H1 (cell line): ENCODE data around the gene ING5. TPM values are rescaled to one million over a fixed set of nuclear protein-coding genes. Genes with fewer than 3 reads are reported as not detected.

Experiments
- CTCF ChIA-PET: fragments of 300-600 bp; sonication (Branson Sonifier 250); formaldehyde crosslinking; loops from one replicate; lab custom pipeline; 2021; ENCODE audit not compliant: partially characterized antibody; lab: Charles Lee
- POLR2A ChIA-PET: fragments of 300-600 bp; sonication (Branson Sonifier 250); formaldehyde crosslinking; loops from one replicate; lab custom pipeline; 2021; ENCODE audit warnings: inconsistent platforms; ENCODE audit not compliant: partially characterized antibody; lab: Charles Lee
- DNase-seq, 2 experiments: peaks; one replicate each; pipeline versions ENCODE4 v3.0.0 to v3.0.0-alpha.2; 2010 to 2022; ENCODE audit warnings: low spot score in 2 of 2, low read depth in 1 of 2, mixed read lengths in 1 of 2
- FAIRE-seq: peaks from 2 replicates; lab custom pipeline; 2011; peaks lifted over from hg19 to GRCh38; lab: Jason Lieb, UNC
- H2AFZ ChIP-seq: 2 replicates; pipeline ENCODE4 v1.8.1; 2012; ENCODE audit warnings: low read length, inconsistent platforms
- H2AK5ac ChIP-seq: 2 replicates; pipeline ENCODE4 v1.6.1; 2013; ENCODE audit warnings: low read depth, low read length
- H2BK120ac ChIP-seq: replicated peaks from 2 replicates; pipeline ENCODE3; 2013; ENCODE audit warnings: low read depth, low read length, inconsistent platforms
- H2BK12ac ChIP-seq: 2 replicates; pipeline ENCODE4 v1.6.1; 2013; ENCODE audit warnings: low read depth, low read length
- H2BK15ac ChIP-seq: 2 replicates; pipeline ENCODE4 v1.6.1; 2013; ENCODE audit warnings: low read length
- H2BK20ac ChIP-seq: 2 replicates; pipeline ENCODE4 v1.6.1; 2013; ENCODE audit warnings: low read length
- H2BK5ac ChIP-seq: 2 replicates; pipeline ENCODE4 v1.6.1; 2013; ENCODE audit warnings: low read depth, low read length
- H3K14ac ChIP-seq: 2 replicates; pipeline ENCODE4 v1.6.1; 2013; ENCODE audit warnings: inconsistent platforms; ENCODE audit not compliant: insufficient read length
- H3K18ac ChIP-seq: 2 replicates; pipeline ENCODE4 v1.6.1; 2013; ENCODE audit warnings: low read length; ENCODE audit errors: extremely low read depth
- H3K23ac ChIP-seq: 2 replicates; pipeline ENCODE4 v1.6.1; 2013; ENCODE audit warnings: inconsistent platforms; ENCODE audit not compliant: insufficient read length
- H3K23me2 ChIP-seq: 2 replicates; pipeline ENCODE4 v1.6.1; 2013; ENCODE audit warnings: low read depth, low read length
- H3K27ac ChIP-seq: 2 replicates; pipeline ENCODE4 v1.6.1; 2011; ENCODE audit warnings: low read depth, low read length, inconsistent platforms
- H3K27me3 ChIP-seq, 4 experiments: replicated peaks in 1 of 4; 1 replicate in 1 of 4; 2 replicates in 3 of 4; pipeline versions ENCODE4 v1.6.1 to v1.8.1; 2011 to 2013; ENCODE audit warnings: low read length in 3 of 4, mild to moderate bottlenecking in 3 of 4, inconsistent platforms in 2 of 4, mixed read lengths in 2 of 4, moderate library complexity in 1 of 4; ENCODE audit not compliant: control insufficient read depth in 3 of 4, insufficient read depth in 3 of 4; ENCODE audit errors: extremely low read depth in 1 of 4
- H3K36me3 ChIP-seq, 4 experiments: 2 replicates each; pipeline versions ENCODE4 v1.6.1 to v1.8.1; 2011 to 2013; ENCODE audit warnings: mild to moderate bottlenecking in 4 of 4, low read length in 3 of 4, moderate library complexity in 2 of 4, control low read depth in 1 of 4, inconsistent platforms in 1 of 4; ENCODE audit not compliant: insufficient read depth in 4 of 4, control insufficient read depth in 2 of 4
- H3K4ac ChIP-seq: replicated peaks from 2 replicates; pipeline ENCODE3; 2013; ENCODE audit warnings: low read length, low read depth, mixed read lengths, inconsistent platforms; ENCODE audit not compliant: insufficient read length
- H3K4me1 ChIP-seq, 4 experiments: replicated peaks in 1 of 4; 1 replicate in 1 of 4; 2 replicates in 3 of 4; pipeline versions ENCODE4 v1.6.1 to v1.8.1; 2011 to 2013; ENCODE audit warnings: low read length in 3 of 4, inconsistent platforms in 2 of 4, mixed read lengths in 1 of 4; ENCODE audit not compliant: insufficient read depth in 4 of 4, control insufficient read depth in 3 of 4
- H3K4me2 ChIP-seq, 2 experiments: 2 replicates each; pipeline versions ENCODE4 v1.6.1 to v1.8.1; 2011 to 2013; ENCODE audit warnings: low read depth in 2 of 2, low read length in 2 of 2, control low read depth in 1 of 2, inconsistent platforms in 1 of 2, mild to moderate bottlenecking in 1 of 2; ENCODE audit not compliant: insufficient read depth in 1 of 2
- H3K4me3 ChIP-seq, 4 experiments: fragments of 200-600, 300-600 bp in 1 of 4; sonication (generic), shearing (Covaris generic), sonication (Bioruptor Twin) in 1 of 4; 2 replicates each; pipeline versions ENCODE4 v1.5.1 to v1.8.1; 2011 to 2016; ENCODE audit warnings: low read length in 4 of 4, low read depth in 3 of 4, control low read depth in 2 of 4, inconsistent platforms in 2 of 4, mild to moderate bottlenecking in 2 of 4, mixed read lengths in 1 of 4, moderate library complexity in 1 of 4; ENCODE audit not compliant: insufficient read depth in 2 of 4; ENCODE audit errors: extremely low read depth in 1 of 4
- H3K56ac ChIP-seq: replicated peaks from 2 replicates; pipeline ENCODE3; 2013; ENCODE audit warnings: low read depth, mild to moderate bottlenecking, mixed read lengths, low read length, inconsistent platforms; ENCODE audit not compliant: insufficient read length
- H3K79me1 ChIP-seq: 2 replicates; pipeline ENCODE4 v1.6.1; 2013; ENCODE audit warnings: low read depth, low read length, control low read depth
- H3K79me2 ChIP-seq, 2 experiments: 2 replicates each; pipeline versions ENCODE4 v1.6.1 to v1.8.1; 2012 to 2013; ENCODE audit warnings: low read length in 2 of 2, mild to moderate bottlenecking in 2 of 2, inconsistent platforms in 1 of 2; ENCODE audit not compliant: insufficient read depth in 2 of 2, control insufficient read depth in 1 of 2
- H3K9ac ChIP-seq, 4 experiments: replicated peaks in 1 of 4; 1 replicate in 1 of 4; 2 replicates in 3 of 4; pipeline versions ENCODE4 v1.6.1 to v1.8.1; 2011 to 2013; ENCODE audit warnings: low read depth in 3 of 4, low read length in 3 of 4, control low read depth in 2 of 4, mild to moderate bottlenecking in 2 of 4, moderate library complexity in 2 of 4, inconsistent platforms in 1 of 4; ENCODE audit errors: extremely low read depth in 1 of 4
- H3K9me3 ChIP-seq, 2 experiments: 2 replicates each; pipeline versions ENCODE4 v1.6.1 to v1.8.1; 2012 to 2013; ENCODE audit warnings: mild to moderate bottlenecking in 2 of 2, moderate library complexity in 2 of 2, control low read depth in 1 of 2, inconsistent platforms in 1 of 2, low read depth in 1 of 2, low read length in 1 of 2, mixed read lengths in 1 of 2; ENCODE audit not compliant: insufficient read depth in 2 of 2
- H4K20me1 ChIP-seq, 2 experiments: replicated peaks in 1 of 2; 2 replicates each; pipeline versions ENCODE3 to v1.8.1; 2011 to 2013; ENCODE audit warnings: inconsistent platforms in 2 of 2, low read length in 2 of 2, mild to moderate bottlenecking in 1 of 2; ENCODE audit not compliant: insufficient read depth in 2 of 2, control insufficient read depth in 1 of 2
- H4K5ac ChIP-seq: 2 replicates; pipeline ENCODE4 v1.6.1; 2013; ENCODE audit warnings: low read length, low read depth, mixed read lengths, inconsistent platforms; ENCODE audit not compliant: insufficient read length
- H4K8ac ChIP-seq: 2 replicates; pipeline ENCODE4 v1.8.0; 2013; ENCODE audit warnings: mild to moderate bottlenecking, moderate library complexity, low read length, inconsistent platforms; ENCODE audit not compliant: insufficient read depth; ENCODE audit errors: extremely low read depth
- H4K91ac ChIP-seq: replicated peaks from 2 replicates; pipeline ENCODE3; 2013; ENCODE audit warnings: low read length, mixed read lengths, inconsistent platforms; ENCODE audit not compliant: insufficient read length
- EZH2 ChIP-seq: fragments of 200-600 bp; sonication (generic); IDR thresholded peaks from 2 replicates; pipeline ENCODE4 v1.7.1; 2012; ENCODE audit warnings: low read depth, mild to moderate bottlenecking, moderate library complexity, low read length, inconsistent platforms; ENCODE audit not compliant: severe bottlenecking
- FOSL1 ChIP-seq: IDR thresholded peaks from 2 replicates; pipeline ENCODE4 v1.6.1; 2011; ENCODE audit warnings: mild to moderate bottlenecking, low read depth, low read length, moderate library complexity; ENCODE audit not compliant: insufficient read depth
- GTF2F1 ChIP-seq: IDR thresholded peaks from 2 replicates; pipeline ENCODE4 v1.6.1; 2012; ENCODE audit warnings: low read depth, low read length, improper control_type of control experiment, borderline replicate concordance
- JUND ChIP-seq: IDR thresholded peaks from 2 replicates; pipeline ENCODE4 v1.6.1; 2011; ENCODE audit warnings: mild to moderate bottlenecking, improper control_type of control experiment, low read length
- MAFK ChIP-seq: IDR thresholded peaks from 2 replicates; pipeline ENCODE4 v1.6.1; 2012; ENCODE audit warnings: low read depth, mild to moderate bottlenecking, improper control_type of control experiment, low read length
- NRF1 ChIP-seq: IDR thresholded peaks from 2 replicates; pipeline ENCODE4 v1.6.1; 2011; ENCODE audit warnings: mild to moderate bottlenecking, low read depth, low read length, improper control_type of control experiment
- SAP30 ChIP-seq: fragments of 300-600 bp; sonication (generic); IDR thresholded peaks from 2 replicates; pipeline ENCODE4 v1.7.1; 2012; ENCODE audit warnings: low read length, moderate library complexity, mild to moderate bottlenecking, inconsistent platforms; ENCODE audit not compliant: insufficient read depth, insufficient replicate concordance
- ZNF274 ChIP-seq: IDR thresholded peaks from 2 replicates; pipeline ENCODE4 v1.7.0; 2012; ENCODE audit warnings: low read length, borderline replicate concordance; ENCODE audit errors: extremely low read depth
- WGBS, 2 experiments: shearing (Covaris generic) in 1 of 2; methylation state at CpG; one replicate each; pipeline versions ENCODE4 v1.1.6 to v1.1.7; 2013 to 2015; ENCODE audit warnings: low lambda C conversion rate in 2 of 2, mixed read lengths in 2 of 2, inconsistent platforms in 1 of 2, low coverage in 1 of 2, missing lambda C conversion rate in 1 of 2; ENCODE audit not compliant: insufficient replicate concordance in 2 of 2, insufficient coverage in 1 of 2, insufficient read length in 1 of 2; ENCODE audit errors: extremely low coverage in 1 of 2, missing lambda C conversion rate in 1 of 2; 5-methylcytosine and 5-hydroxymethylcytosine counted together
- polyA plus RNA-seq, 7 experiments: library from polyadenylated mRNA; depleted of rRNA in 3 of 7; stranded (reverse) in 5 of 7; unstranded in 2 of 7; fragments of >200 nt in 5 of 7; fragments of 200-250 nt in 2 of 7; gene quantifications; 1 replicate in 5 of 7; 2 replicates in 1 of 7; 4 replicates in 1 of 7; pipeline versions ENCODE4 v1.2.1 to v1.2.3, GENCODE V29; 2011 to 2013; ENCODE audit warnings: missing spikeins in 2 of 7, mixed read lengths in 2 of 7
- total RNA-seq: library from RNA; stranded (reverse); fragmentation: NEBNext Ultra II Directional; extraction: Animal tissue kit (Norgen Biotek cat#: 25700); gene quantifications from 2 replicates; pipeline ENCODE4 v1.2.1, GENCODE V29; 2021

Gene ING5
- total and polyA plus RNA-seq, 2 of the 8 experiments (the other 6 are each of a cell fraction or from before 2014, with no cell fraction given): 41.5 to 47.4 TPM

DNA sequence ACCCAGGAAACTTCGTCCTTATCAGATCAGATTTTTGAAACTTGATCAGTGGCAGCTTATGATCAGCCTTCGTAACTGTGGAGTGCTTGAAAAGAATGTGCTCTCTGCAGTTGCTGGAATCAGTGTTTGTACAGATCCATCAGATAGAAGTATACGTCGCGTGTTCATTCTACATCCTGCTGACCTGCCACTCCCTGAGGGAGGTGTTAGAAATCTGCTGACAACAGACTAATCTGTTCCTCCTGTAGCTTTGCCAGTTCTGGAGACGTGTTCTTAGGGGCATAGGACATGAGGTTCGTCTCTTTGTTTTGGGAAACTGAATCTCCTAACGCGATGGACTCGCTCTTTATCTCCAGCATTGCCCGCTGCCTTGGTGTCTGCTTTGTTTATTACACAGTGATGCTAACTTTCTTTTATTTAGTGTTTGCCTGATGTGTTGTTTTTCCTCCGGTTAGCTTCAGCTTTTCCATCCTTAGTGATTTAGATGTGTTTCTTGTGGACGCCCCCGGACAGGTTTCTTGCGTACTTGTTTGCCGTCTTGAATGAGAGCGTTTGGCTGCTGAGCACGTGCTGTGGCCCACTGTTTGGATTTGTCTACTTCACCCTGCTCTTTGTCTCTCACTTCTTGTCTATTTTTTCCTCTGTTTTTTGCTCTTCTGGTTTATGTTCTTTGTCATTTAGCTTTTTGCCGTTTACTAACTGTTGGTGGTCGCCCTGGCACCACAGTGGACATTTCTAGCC, 57.4 kb downstream of the ING5 start:
- no peak overlapping the region for H3K18ac ChIP-seq
- FAIRE-seq: no peak

More for the DNA sequence above, 57.4 kb downstream of the ING5 start:
- Histone ChIP-seq H4K20me1 (peaks cover 0 to 2% of the 10 kb centered on the region in 2 experiments), H2BK20ac (no peak overlapping the region), H3K4ac (no peak overlapping the region), H2BK15ac (no peak overlapping the region; the same call in 1 of the 2 replicates), H3K23me2 (no peaks in the 10 kb centered on the region), H3K27me3 (no peaks in the 10 kb centered on the region), H3K9me3 (peaks cover 6 to 8% of the 10 kb centered on the region in 2 experiments; a peak in 3 of 4 replicates), H3K14ac (no peak overlapping the region), H2AK5ac (no peak overlapping the region), H3K79me2 (no peaks in the 10 kb centered on the region), H2AFZ (no peak overlapping the region), H3K27ac (no peak overlapping the region), H2BK5ac (no peak overlapping the region), H3K4me3 (no peak overlapping the region), H3K4me2 (no peak overlapping the region), H3K9ac (no peak overlapping the region), H2BK12ac (no peak overlapping the region), H3K23ac (no peak overlapping the region), H4K8ac (no peak overlapping the region), H4K91ac (no peak overlapping the region), H3K79me1 (no peaks in the 10 kb centered on the region; the same call in 1 of the 2 replicates), H4K5ac (no peak overlapping the region), H2BK120ac (no peak overlapping the region), H3K4me1 (peaks cover 0 to 2% (median 0%) of the 10 kb centered on the region in 4 experiments; a peak in 1 of 7 replicates), H3K36me3 (no peaks in the 10 kb centered on the region; a peak in 1 of 8 replicates), H3K56ac (no peak overlapping the region)
- no peak for DNase-seq
- POLR2A ChIA-PET: no interaction called here
- CTCF ChIA-PET: interaction anchor here (1.6 kb wide), 1 partner anchor 9 kb away, joined by 5 read pairs; no protein-coding TSS in a partner anchor
- 85% methylated on average over 20 of the region's 20 CpGs; no CpG with 5 or more reads in 1 of the 2 experiments for WGBS, 2 experiments
- TF ChIP-seq FOSL1: no peak
- no peak for TF ChIP-seq ZNF274
- no peak for TF ChIP-seq GTF2F1
- TF ChIP-seq MAFK: no peak
- no peak for TF ChIP-seq JUND
- no peak for TF ChIP-seq SAP30
- TF ChIP-seq EZH2: no peak
- TF ChIP-seq NRF1: no peak
